Measurements from ENCODE around the gene MED12L. TPM values are rescaled to one million over a fixed set of nuclear protein-coding genes. Genes with fewer than 3 reads are reported as not detected.

MED12L gene
- total and polyA plus RNA-seq, 9 of the 15 experiments (the other 6 are each of a cell fraction or from before 2014, with no cell fraction given) = not detected

GRCh38 chr3:151268267-151269235 is 183.1 kb downstream of the MED12L start (continued):
- TF ChIP-seq ZBTB5 (IDR thresholded peaks at IDR 0.05) = no peak

- WGBS (ENCODE audit: insufficient coverage, low coverage, missing lambda C conversion rate) = 0% methylated on average over 5 of the region's 5 CpGs
- in situ Hi-C loops (cut with MboI) (no loop called here), intact Hi-C loops (cut with micrococcal nuclease) (no loop called here)
- Histone ChIP-seq H3K27ac (ENCODE audit: extremely low read depth, low read depth, low read length) (no peak overlapping the region), H3K9me1 (ENCODE audit: control insufficient read depth, insufficient read depth, low read length) (no peaks in the 10 kb centered on the region), H4K20me1 (replicated peaks; ENCODE audit: control insufficient read depth, insufficient read depth, low read length) (no peaks in the 10 kb centered on the region), H3K9ac (ENCODE audit: insufficient read depth in 1 of 2, low read depth in 2 of 2, low read length in 2 of 2) (no peak overlapping the region), H3K79me2 (ENCODE audit: control insufficient read depth, insufficient read depth, low read length) (no peaks in the 10 kb centered on the region), H3K9me3 (replicated peaks; ENCODE audit: control insufficient read depth, insufficient read depth, low read depth, low read length) (no peaks in the 10 kb centered on the region), H3K27me3 (ENCODE audit: control insufficient read depth in 2 of 2, insufficient read depth in 2 of 2, low read length in 2 of 2) (peaks cover 2 to 3% of the 10 kb centered on the region in 2 experiments; a peak in 3 of 5 replicates), H2AFZ (ENCODE audit: low read depth, low read length) (no peak overlapping the region), H3K4me2 (ENCODE audit: insufficient read depth, low read length) (no peak overlapping the region), H3K4me1 (replicated peaks in 1 of 2; ENCODE audit: control insufficient read depth in 2 of 2, insufficient read depth in 2 of 2, low read length in 2 of 2) (no peaks in the 10 kb centered on the region), H3K36me3 (ENCODE audit: control insufficient read depth, insufficient read depth, low read length) (no peaks in the 10 kb centered on the region), H3K4me3 (no peak overlapping the region)
- no peak for FAIRE-seq
- no peak for DNase-seq (ENCODE audit: extremely low read depth in 1 of 4, low spot score in 3 of 4)
- no TSS peak for BruUV-seq (replicated peaks)
- CTCF ChIA-PET (ENCODE audit: low intra/inter-chr PET ratio) = no interaction called here
- POLR2A ChIA-PET = interaction anchor here (0.7 kb wide), 1 partner anchor 121 kb away, joined by 5 read pairs; no protein-coding TSS in a partner anchor
- no peak for ATAC-seq
- TF ChIP-seq THRAP3 (IDR thresholded peaks at IDR 0.05; ENCODE audit: borderline replicate concordance) (no peak), BRF1 (IDR thresholded peaks at IDR 0.05; ENCODE audit: borderline replicate concordance, extremely low read depth, insufficient read length) (no peak), ZNF707 (CRISPR knock-in tag; conservative IDR thresholded peaks at IDR 0.05) (no peak), PHF8 (IDR thresholded peaks at IDR 0.05; ENCODE audit: borderline replicate concordance, low read length) (no peak), ETV6 (IDR thresholded peaks at IDR 0.05; ENCODE audit: borderline replicate concordance in 1 of 2, low read depth in 2 of 2, low read length in 1 of 2) (no peak), ETV6 (CRISPR knock-in tag; IDR thresholded peaks at IDR 0.05; ENCODE audit: borderline replicate concordance) (no peak), PATZ1 (CRISPR knock-in tag; IDR thresholded peaks at IDR 0.05; ENCODE audit: borderline replicate concordance) (no peak), PREB (CRISPR knock-in tag; IDR thresholded peaks at IDR 0.05) (no peak), CHAMP1 (IDR thresholded peaks at IDR 0.05) (no peak), ZNF785 (CRISPR knock-in tag; IDR thresholded peaks at IDR 0.05) (no peak)
Measured at GRCh38 chr3:151269631-151270030, 184.2 kb downstream of the MED12L start.

All from K562 (cell line).